GM19043 (cell line): ENCODE results near the gene ZRANB1.

Experiments
- ATAC-seq: cut with Tn5 transposase; IDR thresholded peaks from one replicate; pipeline ENCODE4 v1.9.1; 2021; ENCODE audit warnings: low read depth; ENCODE audit not compliant: unreplicated experiment

Gene ZRANB1

GRCh38 chr10:125029584-125030242 lies 87.8 kb downstream of the ZRANB1 start:
- ATAC-seq = no peak

GRCh38 chr10:125030567-125031197 lies 88.8 kb downstream of the ZRANB1 start:
- no peak for ATAC-seq

DNA sequence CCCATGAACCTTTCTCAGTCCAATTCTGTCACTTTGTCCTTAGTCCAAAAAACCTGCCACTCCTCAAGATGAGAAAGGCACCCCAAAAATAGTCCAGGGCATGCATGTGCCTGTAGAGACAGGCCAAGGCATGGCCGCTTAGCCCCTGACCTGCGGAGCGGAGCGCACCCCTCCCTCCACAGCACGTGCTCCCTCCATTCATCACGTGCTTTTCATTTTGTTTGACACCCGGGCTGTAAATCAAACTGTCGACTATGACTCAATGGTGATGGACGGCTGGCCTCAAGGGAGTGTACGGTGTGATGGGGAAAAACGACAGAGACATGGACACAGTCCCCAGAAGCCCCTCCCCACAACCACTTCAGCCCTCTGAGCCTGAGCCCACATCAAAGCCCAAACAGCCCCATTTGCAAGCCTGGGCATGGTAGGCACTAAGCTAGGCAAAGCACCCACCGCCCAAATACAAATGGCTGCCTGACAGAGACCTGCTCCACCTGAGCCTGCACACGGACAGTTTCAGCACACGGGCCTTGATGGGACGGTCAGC lies 90.6 kb downstream of the ZRANB1 start:
- no peak for ATAC-seq

GRCh38 chr10:125033146-125033924 lies 91.4 kb downstream of the ZRANB1 start:
- no peak for ATAC-seq

DNA sequence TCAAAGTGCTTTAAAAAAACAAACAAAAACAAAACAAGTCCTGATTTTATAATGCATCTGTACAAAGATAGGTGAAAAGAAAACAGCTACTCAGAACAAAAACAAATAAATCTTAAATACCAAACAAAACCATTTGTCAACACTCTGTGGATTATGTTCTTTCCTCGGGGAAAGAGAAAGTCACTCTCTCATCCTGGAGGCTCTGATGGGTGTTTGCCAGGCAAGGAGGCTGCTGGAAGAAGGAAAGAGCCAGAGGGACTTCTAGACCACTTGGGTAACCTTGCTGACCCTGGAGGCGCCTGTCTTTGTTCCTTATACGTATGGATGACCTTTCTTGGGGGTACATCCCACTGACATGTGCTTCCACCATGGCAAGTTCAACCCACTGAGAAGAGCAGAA lies 92.8 kb downstream of the ZRANB1 start:
- ATAC-seq = no peak

- no peak for ATAC-seq
Measured at GRCh38 chr10:125035136-125035535, 93.2 kb downstream of the ZRANB1 start.

DNA sequence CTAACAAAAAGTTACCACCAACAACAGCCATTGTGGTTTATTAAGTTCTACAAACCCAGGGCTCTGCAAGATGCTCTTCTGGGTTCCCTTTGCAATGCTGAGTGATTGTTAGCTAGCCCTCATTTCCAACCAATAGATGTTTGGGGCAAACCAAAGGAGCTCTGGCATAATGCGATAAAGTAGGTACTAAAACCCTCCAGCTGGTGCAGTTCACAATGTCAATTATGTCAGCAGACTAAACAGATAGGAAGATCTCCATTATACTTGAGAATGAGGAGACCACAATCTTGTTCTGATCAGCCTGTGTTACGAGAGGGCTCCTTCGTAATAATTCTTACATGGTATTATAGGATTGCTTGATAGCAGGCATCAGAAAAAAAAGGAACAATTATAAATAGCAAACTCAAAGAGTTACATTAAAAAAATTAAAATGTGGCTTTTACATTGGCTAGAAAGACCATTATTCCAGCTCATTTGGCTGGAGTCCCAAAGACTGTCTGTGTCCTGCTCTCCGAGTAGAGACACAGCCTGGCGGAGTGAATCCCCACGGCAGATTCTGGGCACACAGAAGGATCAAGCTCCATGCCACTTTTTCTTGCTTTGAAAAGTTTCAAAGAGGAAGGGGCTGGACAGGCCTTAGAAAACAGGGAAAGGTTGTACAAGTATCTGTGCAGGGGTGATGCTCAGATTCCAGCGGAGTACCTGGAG lies 93.8 kb downstream of the ZRANB1 start:
- no peak for ATAC-seq

- no peak for ATAC-seq
Measured at GRCh38 chr10:125037145-125037877, 95.4 kb downstream of the ZRANB1 start.
